C4-2B (cell line): ENCODE data around the gene ACAD10.

ENCODE experiments used
- CTCF ChIP-seq: fragments of 450-650 bp; conservative IDR thresholded peaks from 2 replicates; pipeline ENCODE4 v1.5.1; 2017; ENCODE audit warnings: mild to moderate bottlenecking
- ZFX ChIP-seq: fragments of 450-650 bp; IDR thresholded peaks from 2 replicates; pipeline ENCODE4 v1.6.1; 2017

GRCh38 chr12:111656016-111656415 is 29.8 kb upstream of the ACAD10 start:
- TF ChIP-seq CTCF: no peak
- TF ChIP-seq ZFX: no peak
